TTC549 (cell line): ENCODE data around the gene CIT.
"Not testable (repeated sequence)": the region's sequence is repeated elsewhere in the genome, so short reads cannot be mapped to it uniquely, and the experiment has no call there.

Experiments
- FAIRE-seq: peaks from 2 replicates; lab custom pipeline; 2012; peaks lifted over from hg19 to GRCh38; lab: Jason Lieb, UNC

The CIT gene, protein sequence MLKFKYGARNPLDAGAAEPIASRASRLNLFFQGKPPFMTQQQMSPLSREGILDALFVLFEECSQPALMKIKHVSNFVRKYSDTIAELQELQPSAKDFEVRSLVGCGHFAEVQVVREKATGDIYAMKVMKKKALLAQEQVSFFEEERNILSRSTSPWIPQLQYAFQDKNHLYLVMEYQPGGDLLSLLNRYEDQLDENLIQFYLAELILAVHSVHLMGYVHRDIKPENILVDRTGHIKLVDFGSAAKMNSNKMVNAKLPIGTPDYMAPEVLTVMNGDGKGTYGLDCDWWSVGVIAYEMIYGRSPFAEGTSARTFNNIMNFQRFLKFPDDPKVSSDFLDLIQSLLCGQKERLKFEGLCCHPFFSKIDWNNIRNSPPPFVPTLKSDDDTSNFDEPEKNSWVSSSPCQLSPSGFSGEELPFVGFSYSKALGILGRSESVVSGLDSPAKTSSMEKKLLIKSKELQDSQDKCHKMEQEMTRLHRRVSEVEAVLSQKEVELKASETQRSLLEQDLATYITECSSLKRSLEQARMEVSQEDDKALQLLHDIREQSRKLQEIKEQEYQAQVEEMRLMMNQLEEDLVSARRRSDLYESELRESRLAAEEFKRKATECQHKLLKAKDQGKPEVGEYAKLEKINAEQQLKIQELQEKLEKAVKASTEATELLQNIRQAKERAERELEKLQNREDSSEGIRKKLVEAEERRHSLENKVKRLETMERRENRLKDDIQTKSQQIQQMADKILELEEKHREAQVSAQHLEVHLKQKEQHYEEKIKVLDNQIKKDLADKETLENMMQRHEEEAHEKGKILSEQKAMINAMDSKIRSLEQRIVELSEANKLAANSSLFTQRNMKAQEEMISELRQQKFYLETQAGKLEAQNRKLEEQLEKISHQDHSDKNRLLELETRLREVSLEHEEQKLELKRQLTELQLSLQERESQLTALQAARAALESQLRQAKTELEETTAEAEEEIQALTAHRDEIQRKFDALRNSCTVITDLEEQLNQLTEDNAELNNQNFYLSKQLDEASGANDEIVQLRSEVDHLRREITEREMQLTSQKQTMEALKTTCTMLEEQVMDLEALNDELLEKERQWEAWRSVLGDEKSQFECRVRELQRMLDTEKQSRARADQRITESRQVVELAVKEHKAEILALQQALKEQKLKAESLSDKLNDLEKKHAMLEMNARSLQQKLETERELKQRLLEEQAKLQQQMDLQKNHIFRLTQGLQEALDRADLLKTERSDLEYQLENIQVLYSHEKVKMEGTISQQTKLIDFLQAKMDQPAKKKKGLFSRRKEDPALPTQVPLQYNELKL (N-terminal part only)

DNA sequence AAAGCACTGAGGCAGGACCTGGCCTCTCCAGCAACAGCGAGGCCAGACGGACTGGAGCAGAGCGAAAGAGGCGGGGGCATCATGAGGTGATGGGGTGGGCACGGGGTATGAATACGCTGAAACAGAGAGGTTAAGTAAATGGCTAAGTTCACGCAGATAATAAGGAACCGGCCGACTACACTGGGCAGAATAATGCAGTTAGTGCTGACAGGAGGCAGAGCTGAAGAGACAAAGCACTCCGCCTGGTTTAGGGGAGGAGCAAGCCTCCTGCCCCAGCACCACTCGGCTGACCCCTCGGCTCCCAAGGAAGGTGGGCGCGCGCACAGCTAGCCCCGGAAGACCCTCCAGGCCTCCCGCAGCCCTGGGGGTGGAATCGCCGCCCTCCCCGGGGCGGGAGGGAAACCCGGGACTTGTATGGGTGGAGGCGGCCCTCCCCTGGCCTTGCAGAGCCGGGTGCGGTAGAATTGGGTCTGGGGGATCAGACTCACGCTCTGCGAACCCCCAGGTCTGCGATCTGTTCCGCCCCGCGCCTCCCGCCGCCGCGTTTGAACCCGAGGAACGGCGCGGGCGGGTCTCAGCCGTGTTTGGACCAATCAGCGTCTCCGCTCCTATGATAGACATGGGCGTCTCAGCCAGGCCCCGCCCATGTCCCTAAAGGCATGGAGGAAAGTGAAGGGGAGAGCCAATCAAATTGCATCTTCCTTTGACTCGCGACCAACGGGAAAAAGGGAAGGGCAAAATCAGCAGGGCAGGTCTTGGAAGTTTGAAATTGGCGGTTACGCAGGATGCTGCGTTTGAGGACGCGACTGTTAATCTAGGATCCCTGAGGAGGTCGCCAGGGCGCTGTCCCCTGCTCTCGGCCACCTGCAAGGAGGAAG lies at the start of gene CIT:
TSS of gene CIT (minus strand) at position 560 of the 878 bp plus-strand sequence. CDS start 1,152 bp downstream, outside the sequence.
- FAIRE-seq: peak; percentile 92

- FAIRE-seq: no peak
These were observed 48.1 kb upstream of the CIT start for GRCh38 chr12:119925269-119925668.

GRCh38 chr12:119920064-119920463 lies 42.9 kb upstream of the CIT start:
- FAIRE-seq: no peak

DNA sequence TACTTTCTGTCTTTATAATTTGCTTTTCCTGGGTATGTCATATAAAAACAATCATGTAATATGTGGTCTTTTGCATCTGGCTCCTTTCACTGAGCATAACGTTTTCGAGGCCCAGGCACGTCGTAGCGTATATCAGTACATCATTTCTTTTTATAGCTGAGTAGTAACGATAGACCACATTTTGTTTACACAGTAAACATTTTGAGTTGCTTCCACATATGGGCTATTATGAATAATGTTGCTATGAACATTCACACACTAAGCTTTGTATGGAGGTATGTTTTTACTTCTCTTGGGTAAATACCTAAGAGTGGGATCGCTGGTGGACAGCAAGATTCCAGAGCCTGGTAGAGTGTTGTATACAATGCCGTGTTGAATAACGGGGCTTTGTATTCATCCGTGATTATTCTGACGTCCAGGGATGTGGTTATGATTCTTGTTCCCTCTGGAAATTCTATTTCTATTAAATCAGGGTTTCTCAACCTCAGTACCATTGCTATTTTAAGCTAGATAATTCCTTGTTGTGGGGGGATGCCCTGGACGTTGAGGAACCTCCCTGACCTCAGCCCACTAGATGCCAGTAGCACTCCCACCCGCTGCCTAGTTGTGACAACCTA lies 38.9 kb upstream of the CIT start:
- FAIRE-seq: no peak

GRCh38 chr12:119914666-119915065 lies 37.5 kb upstream of the CIT start:
- no peak for FAIRE-seq

DNA sequence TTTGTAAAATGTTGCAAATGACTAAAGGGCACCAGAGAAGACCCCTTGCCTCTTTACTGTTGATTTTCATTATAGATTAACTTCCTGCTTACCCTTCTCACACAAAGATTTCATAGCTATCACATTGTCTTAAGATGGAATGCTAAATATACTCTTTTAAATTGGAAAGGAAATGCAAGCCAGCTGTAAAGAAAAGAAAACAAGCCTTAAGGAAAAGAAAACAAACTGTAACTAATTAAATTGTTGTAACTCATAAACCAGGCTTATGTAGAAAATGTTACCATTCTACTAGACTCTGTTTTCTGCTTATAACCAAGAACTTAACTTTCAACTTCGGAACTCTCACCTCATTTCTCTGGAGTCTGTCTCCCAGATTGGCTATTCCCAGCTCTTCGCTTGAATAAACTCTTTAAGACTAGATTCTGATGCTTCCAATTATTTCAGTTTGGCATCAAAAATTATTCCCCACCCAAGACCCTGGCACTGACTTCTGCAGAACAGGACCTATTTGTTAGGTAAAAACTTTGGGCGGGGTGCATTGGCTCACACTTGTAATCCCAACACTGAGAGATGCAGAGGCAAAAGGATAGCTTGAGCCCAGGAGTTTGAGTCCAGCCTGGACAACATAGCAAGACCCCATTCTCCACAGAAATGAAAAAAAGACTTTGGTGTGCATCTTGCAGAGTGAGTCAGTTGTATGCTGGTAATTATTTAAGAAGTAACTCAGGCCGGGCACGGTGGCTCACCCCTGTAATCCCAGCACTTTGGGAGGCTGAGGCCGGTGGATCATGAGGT lies 36.6 kb upstream of the CIT start:
- no peak for FAIRE-seq

- FAIRE-seq: no peak
These were observed 34.1 kb upstream of the CIT start for GRCh38 chr12:119911182-119911581.

DNA sequence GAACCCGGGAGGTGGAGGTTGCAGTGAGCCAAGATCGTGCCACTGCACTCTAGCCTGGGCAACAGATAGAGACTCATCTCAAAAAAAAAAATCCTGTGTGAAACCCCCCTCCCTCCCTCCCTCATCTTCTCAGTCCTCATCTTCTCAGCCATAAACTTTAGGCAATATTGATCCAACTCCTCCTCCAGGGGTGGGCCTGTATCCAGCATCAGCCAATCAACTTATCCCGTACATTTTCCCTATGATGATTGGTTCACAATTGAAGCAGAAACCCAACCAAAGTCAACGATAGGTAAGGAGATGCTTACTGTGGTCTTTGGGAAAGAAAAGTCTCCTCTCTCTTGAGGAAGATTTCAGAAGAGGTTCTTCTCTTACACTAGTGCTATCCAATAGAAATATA lies 33.5 kb upstream of the CIT start:
- FAIRE-seq: no peak

DNA sequence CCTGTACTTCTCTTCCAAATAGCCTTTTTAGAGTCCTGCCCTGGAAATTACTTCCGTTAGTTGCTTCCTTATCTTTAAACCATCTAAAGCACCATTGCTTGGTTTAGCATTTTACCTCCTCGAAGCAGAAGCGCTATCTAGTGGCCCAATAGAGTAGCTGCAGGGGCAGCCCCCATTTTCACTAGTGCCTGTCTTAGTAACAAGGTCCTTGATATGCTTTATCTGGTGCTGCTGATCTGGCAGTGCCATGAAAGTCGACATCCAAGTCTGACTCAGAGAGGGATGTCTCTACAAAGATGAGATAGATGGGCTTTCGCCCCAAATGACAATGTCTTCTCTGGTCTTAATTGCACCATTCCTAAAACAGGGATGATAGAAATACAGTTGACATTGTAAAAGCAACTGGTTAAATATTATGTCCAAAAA lies 25.0 kb upstream of the CIT start:
- peak; percentile 48 for FAIRE-seq

DNA sequence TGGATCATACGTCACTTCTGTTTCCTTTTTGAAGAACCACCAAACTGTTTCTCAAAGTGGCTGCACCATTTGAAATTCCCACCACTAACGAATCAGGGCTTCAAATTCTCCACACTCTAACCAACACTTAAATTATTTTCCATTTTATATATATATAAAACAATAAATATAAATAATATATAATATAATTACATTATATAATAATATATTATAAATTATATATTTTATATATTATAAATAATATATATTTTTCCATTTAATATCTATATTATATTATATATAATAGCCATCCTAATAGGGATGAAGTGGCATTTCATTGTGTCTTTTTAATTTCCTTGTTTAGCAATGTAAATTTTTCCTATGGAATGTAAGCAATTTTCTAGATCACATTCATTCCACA lies 24.6 kb upstream of the CIT start:
- peak; percentile 63 for FAIRE-seq

- no peak for FAIRE-seq
These were observed 17.8 kb upstream of the CIT start for GRCh38 chr12:119894916-119895315.

DNA sequence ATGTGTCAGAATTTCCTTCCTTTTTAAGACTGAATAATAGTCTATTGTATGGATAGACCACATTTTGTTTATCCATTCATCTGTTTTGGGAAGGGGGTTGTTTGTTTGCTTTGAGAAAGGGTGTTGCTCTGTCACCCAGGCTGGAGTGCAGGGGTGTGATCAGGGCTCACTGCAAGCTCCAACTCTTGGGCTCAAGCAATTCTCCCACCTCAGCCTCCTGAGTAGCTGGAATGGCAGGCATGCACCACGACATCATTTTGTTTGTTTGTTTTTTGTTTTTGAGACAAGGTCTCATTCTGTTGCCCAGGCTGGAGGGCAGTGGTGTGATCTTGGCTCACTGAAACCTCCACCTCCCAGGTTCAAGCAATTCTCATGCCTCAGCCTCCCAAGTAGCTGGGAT lies 15.5 kb upstream of the CIT start:
- not testable (repeated sequence) for FAIRE-seq

GRCh38 chr12:119885549-119885948 lies 8.4 kb upstream of the CIT start:
- no peak for FAIRE-seq

DNA sequence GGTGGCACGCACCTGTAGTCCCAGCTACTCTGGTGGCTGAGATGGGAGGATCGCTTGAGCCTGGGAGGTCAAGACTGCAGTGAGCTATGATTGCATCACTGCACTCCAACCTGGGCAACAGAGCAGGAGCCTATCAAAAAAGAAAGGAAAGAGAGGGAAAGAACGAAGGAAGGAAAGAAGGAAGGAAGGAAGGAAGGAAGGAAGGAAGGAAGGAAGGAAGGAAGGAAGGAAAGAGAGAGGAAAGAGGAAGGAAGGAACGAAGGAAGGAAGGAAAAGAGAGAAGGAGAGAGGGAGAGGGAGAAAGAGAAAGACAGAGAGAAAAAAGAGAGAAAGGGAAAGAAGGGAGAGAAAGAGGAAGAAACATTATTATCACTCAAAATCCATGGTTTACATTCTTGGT lies 6.7 kb upstream of the CIT start:
- not testable (repeated sequence) for FAIRE-seq

- FAIRE-seq: no peak
These were observed 6.1 kb upstream of the CIT start for GRCh38 chr12:119883237-119883636.

DNA sequence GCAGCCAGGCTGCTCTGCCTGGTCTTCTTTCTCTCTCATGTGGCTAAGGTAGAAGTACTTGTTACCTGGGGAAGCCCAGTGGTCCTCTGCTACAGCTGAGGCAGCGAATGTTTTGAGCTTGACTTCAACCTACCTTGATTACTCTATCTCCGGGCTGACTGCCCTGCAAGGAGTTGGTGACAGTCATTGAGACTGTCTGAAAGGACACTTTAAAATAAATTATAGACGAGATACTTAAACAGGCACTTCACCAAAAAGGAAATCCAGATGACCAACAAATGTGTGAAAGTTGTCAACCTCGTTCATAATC lies 474 bp upstream of the CIT start:
- no peak for FAIRE-seq

DNA sequence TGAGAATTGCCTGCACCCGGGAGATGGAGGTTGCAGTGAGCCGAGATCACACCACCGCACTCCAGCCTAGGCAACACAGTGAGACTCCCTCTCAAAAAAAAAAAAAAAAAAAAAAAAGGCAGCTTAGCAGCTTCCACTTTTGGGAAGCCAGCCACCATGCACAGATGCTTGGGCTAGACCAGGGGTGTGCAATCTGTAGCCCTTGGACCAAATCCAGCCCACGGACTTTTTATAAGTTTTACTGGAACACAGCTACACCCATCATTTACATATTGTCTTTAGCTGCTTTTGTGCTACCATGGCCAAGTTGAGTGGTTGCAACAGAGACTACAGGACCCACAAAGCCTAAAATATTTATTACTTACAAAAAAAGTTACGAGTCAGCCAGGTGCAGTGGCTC lies 6.7 kb downstream of the CIT start:
- no peak for FAIRE-seq

DNA sequence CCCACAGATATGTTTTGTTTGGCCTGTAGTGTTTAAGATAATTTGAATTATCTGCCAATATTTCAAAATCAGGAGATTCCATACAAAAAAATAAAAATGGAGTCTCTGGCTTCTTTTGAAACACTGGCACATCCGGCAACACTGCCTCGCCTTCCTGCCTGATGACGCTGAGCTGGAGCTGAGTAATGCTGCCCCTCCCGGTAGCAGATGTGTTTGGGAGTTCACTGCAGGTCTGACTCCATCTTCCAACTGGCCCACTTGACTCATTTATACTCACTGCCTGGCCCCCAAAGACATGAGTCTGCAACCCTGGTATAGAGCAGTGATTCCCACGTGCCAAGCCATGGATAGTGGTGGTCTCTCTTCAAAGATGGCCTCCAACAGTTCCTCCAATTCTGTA lies 7.4 kb downstream of the CIT start:
- no peak for FAIRE-seq

- FAIRE-seq: no peak
These were observed 8.1 kb downstream of the CIT start for GRCh38 chr12:119868992-119869391.

DNA sequence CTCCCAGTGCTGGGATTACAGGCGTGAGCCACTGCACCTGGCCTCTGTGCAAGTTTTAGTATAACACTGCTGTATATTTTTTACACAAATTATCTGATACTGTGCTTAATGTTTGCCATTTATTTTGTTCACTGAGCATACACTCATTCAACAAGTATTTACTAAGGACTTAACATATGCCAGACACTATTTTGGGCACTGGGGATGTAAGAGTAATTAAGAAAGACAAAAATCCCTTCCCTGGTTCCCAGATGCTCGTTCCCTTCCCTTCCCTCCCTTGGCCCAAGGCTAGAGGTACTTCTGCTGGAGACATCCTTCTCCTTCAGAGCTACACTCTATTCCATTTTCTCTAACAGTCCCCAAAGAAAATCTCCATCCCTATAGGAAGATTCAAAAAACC lies 12.5 kb downstream of the CIT start:
- FAIRE-seq: no peak
